K562 (cell line): ENCODE measurements around the gene PPARD. TPM values are rescaled to one million over a fixed set of nuclear protein-coding genes. Genes with fewer than 3 reads are reported as not detected.

Experiments used
- BRCA1 ChIP-seq, 2 experiments: fragments of 450-650 bp in 1 of 2; sonication (generic) in 1 of 2; formaldehyde crosslinking in 1 of 2; IDR thresholded peaks; 2 replicates each; pipeline versions ENCODE4 v1.5.0 to v1.6.1; 2017 to 2020; ENCODE audit warnings: mild to moderate bottlenecking in 1 of 2, missing genetic modification reagents in 1 of 2
- CTCFL ChIP-seq: IDR thresholded peaks from 2 replicates; pipeline ENCODE4 v1.6.1; 2011; ENCODE audit warnings: borderline replicate concordance, low read depth, mild to moderate bottlenecking, moderate library complexity, low read length; ENCODE audit not compliant: insufficient read depth, poor library complexity, severe bottlenecking
- E2F4 ChIP-seq: sonication (generic); formaldehyde crosslinking; IDR thresholded peaks from 2 replicates; pipeline ENCODE4 v1.8.0; 2022; ENCODE audit warnings: mild to moderate bottlenecking, low read depth, missing genetic modification reagents
- EGR1 ChIP-seq: fragments of 450-650 bp; conservative IDR thresholded peaks from 2 replicates; pipeline ENCODE4 v1.6.1; 2017; ENCODE audit warnings: mild to moderate bottlenecking
- ETV5 ChIP-seq: sonication (generic); formaldehyde crosslinking; IDR thresholded peaks from 2 replicates; pipeline ENCODE4 v1.4.0; 2020; ENCODE audit warnings: low read depth, mild to moderate bottlenecking, missing genetic modification reagents
- FOXK1 ChIP-seq: sonication (generic); formaldehyde crosslinking; IDR thresholded peaks from 2 replicates; pipeline ENCODE4 v1.8.0; 2022; ENCODE audit warnings: missing genetic modification reagents, mild to moderate bottlenecking, borderline replicate concordance
- FOXO4 ChIP-seq: fragments of 450-650 bp; formaldehyde crosslinking; IDR thresholded peaks from 2 replicates; pipeline ENCODE4 v1.4.0; 2020; ENCODE audit warnings: mild to moderate bottlenecking, moderate library complexity
- HDAC2 ChIP-seq: fragments of 450-650 bp; IDR thresholded peaks from 2 replicates; pipeline ENCODE4 v1.6.1; 2016; ENCODE audit warnings: mild to moderate bottlenecking
- HOMEZ ChIP-seq: fragments of 250-450 bp; sonication (Bioruptor Pico); IDR thresholded peaks from 2 replicates; pipeline ENCODE4 v1.4.0; 2020; ENCODE audit warnings: mild to moderate bottlenecking, moderate library complexity
- IFI16 ChIP-seq: fragments of 250-450 bp; sonication (Bioruptor Pico); IDR thresholded peaks from 2 replicates; pipeline ENCODE4 v2.1.2; 2022; ENCODE audit warnings: mild to moderate bottlenecking, inconsistent platforms
- KLF16 ChIP-seq: IDR thresholded peaks from 2 replicates; pipeline ENCODE4 v1.6.1; 2016; ENCODE audit warnings: antibody characterized with exemption
- PHF8 ChIP-seq: fragments of 200-600 bp; sonication (generic); IDR thresholded peaks from 2 replicates; pipeline ENCODE4 v1.6.1; 2012; ENCODE audit warnings: mixed run types, mild to moderate bottlenecking, inconsistent platforms, low read length, moderate library complexity, borderline replicate concordance
- TSC22D4 ChIP-seq: fragments of 450-650 bp; IDR thresholded peaks from 2 replicates; pipeline ENCODE4 v1.6.1; 2016; ENCODE audit warnings: missing genetic modification characterization, missing biosample characterization, control low read depth
- XRCC4 ChIP-seq: IDR thresholded peaks from one replicate; pipeline ENCODE4 v1.6.1; 2011; ENCODE audit not compliant: insufficient read depth, insufficient read length; ENCODE audit errors: extremely low read depth
- ZFP36 ChIP-seq: fragments of 150-350 bp; IDR thresholded peaks from 2 replicates; pipeline ENCODE4 v1.6.1; 2018; ENCODE audit warnings: low read length, low read depth; ENCODE audit not compliant: partially characterized antibody
- polyA plus RNA-seq, 8 experiments: library from polyadenylated mRNA; depleted of rRNA in 4 of 8; stranded (reverse) in 5 of 8; unstranded in 3 of 8; fragments of >200 nt; fragmentation: Nextera tagmentation in 2 of 8; fragmentation: Illumina TruSeq in 1 of 8; extraction: Ambion mirVana in 2 of 8; extraction: Trizol in 1 of 8; gene quantifications; 2 replicates each; pipeline versions ENCODE4 v1.2.1 to v1.2.3, GENCODE V29; 2011 to 2014; ENCODE audit warnings: inconsistent platforms in 1 of 8, missing spikeins in 1 of 8
- total RNA-seq, 7 experiments: library from RNA; depleted of rRNA in 6 of 7; stranded (reverse); fragments of >200 nt in 6 of 7; fragmentation: Illumina TruSeq in 2 of 7; extraction: Trizol in 2 of 7; gene quantifications; 2 replicates each; pipeline versions ENCODE4 v1.2.1 to v1.2.3, GENCODE V29; 2011 to 2021; ENCODE audit warnings: low replicate concordance in 1 of 7
- TF ChIP-seq, protein P1 (sequence below): sonication (generic); formaldehyde crosslinking; IDR thresholded peaks from 2 replicates; pipeline ENCODE4 v1.8.0; 2023; ENCODE audit warnings: mild to moderate bottlenecking, missing genetic modification reagents

The PPARD gene
- total and polyA plus RNA-seq, 9 of the 15 experiments (the other 6 are each of a cell fraction or from before 2014, with no cell fraction given), result 0.14 to 13.2 (median 3.8) TPM

DNA sequence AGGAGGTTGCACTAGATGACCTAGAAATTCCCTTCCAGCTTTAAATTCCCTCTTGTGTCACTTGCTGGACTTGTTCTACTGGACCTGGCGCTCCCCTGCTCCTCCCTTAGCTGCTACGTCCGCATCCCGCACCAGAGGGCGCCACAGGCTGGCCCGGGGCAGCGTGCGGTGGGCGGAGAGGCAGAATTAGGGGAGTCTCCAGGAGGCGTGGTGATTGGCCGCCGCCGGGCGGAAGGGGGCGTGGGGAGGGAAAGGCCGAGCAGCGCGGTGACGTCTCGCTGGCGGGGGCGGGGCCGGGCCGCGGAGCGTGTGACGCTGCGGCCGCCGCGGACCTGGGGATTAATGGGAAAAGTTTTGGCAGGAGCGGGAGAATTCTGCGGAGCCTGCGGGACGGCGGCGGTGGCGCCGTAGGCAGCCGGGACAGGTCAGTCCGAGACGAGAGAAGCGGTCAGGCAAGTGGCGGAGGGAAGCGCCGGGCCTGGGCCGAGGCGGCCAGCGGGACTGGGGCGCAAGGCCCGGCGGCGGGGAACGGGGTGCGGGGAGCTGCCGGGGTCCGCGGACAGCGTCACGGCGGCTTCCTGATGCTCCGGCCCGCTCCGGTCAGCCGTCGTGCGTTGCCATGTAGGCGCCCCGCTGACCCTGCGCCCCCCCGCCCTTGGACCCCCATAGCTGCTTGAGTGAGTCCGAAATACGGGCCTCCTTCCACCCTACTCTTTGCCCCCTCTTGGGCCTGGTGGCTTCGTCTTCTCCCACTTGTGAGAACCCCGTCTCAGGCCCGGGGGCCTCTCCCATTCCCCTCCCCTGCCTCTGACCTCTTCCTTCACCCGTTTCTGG lies at the start of gene PPARD (continued):
- TF ChIP-seq HOMEZ (CRISPR knock-in tag) (no peak), ZFP36 (no peak), KLF16 (peak; percentile 47; the same call in 1 of the 2 replicates), FOXK1 (no peak), CTCFL (peak; percentile 72), FOXO4 (no peak), PHF8 (peak; percentile 77; the same call in 1 of the 2 replicates), IFI16 (CRISPR knock-in tag) (no peak), BRCA1 (IDR thresholded peaks at IDR 0.05) (no peak), BRCA1 (CRISPR knock-in tag; IDR thresholded peaks at IDR 0.05) (no peak), EGR1 (peak; percentile 97), ETV5 (peak; percentile 81; the same call in 1 of the 2 replicates), E2F4 (CRISPR knock-in tag) (no peak), HDAC2 (no peak), XRCC4 (no peak), TSC22D4 (tag) (no peak)
- TF ChIP-seq, protein P1, sequence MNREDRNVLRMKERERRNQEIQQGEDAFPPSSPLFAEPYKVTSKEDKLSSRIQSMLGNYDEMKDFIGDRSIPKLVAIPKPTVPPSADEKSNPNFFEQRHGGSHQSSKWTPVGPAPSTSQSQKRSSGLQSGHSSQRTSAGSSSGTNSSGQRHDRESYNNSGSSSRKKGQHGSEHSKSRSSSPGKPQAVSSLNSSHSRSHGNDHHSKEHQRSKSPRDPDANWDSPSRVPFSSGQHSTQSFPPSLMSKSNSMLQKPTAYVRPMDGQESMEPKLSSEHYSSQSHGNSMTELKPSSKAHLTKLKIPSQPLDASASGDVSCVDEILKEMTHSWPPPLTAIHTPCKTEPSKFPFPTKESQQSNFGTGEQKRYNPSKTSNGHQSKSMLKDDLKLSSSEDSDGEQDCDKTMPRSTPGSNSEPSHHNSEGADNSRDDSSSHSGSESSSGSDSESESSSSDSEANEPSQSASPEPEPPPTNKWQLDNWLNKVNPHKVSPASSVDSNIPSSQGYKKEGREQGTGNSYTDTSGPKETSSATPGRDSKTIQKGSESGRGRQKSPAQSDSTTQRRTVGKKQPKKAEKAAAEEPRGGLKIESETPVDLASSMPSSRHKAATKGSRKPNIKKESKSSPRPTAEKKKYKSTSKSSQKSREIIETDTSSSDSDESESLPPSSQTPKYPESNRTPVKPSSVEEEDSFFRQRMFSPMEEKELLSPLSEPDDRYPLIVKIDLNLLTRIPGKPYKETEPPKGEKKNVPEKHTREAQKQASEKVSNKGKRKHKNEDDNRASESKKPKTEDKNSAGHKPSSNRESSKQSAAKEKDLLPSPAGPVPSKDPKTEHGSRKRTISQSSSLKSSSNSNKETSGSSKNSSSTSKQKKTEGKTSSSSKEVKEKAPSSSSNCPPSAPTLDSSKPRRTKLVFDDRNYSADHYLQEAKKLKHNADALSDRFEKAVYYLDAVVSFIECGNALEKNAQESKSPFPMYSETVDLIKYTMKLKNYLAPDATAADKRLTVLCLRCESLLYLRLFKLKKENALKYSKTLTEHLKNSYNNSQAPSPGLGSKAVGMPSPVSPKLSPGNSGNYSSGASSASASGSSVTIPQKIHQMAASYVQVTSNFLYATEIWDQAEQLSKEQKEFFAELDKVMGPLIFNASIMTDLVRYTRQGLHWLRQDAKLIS, result no peak
